Neural cell (in vitro differentiated cells): ENCODE measurements around the gene DCAF8.

Source experiments
- CTCF ChIP-seq: fragments of 450-650 bp; IDR thresholded peaks from 2 replicates; pipeline ENCODE4 v1.5.1; 2014; ENCODE audit warnings: antibody characterized with exemption, mild to moderate bottlenecking, moderate library complexity; ENCODE audit not compliant: poor library complexity, severe bottlenecking
- POLR2AphosphoS5 ChIP-seq: IDR thresholded peaks from 2 replicates; pipeline ENCODE4 v1.6.1; 2012
- REST ChIP-seq: IDR thresholded peaks from 2 replicates; pipeline ENCODE4 v1.6.1; 2012; ENCODE audit warnings: borderline replicate concordance

- TF ChIP-seq CTCF: no peak
- TF ChIP-seq REST: no peak
- no peak for TF ChIP-seq POLR2AphosphoS5
Observed at GRCh38 chr1:160244209-160244608, 18.1 kb downstream of the DCAF8 start.
